Glutamatergic neuron (in vitro differentiated cells): ENCODE measurements around the gene ESPNL. TPM values are rescaled to one million over a fixed set of nuclear protein-coding genes. Genes with fewer than 3 reads are reported as not detected.

Experiments
- DNase-seq: peaks from one replicate; pipeline ENCODE4 v3.0.0; 2022
- H3K27ac Mint-ChIP-seq: one replicate; pipeline ENCODE4 v1.8.0; 2020; ENCODE audit warnings: mild to moderate bottlenecking, mixed read lengths, inconsistent platforms; ENCODE audit not compliant: unreplicated experiment
- H3K27me3 Mint-ChIP-seq: one replicate; pipeline ENCODE4 v1.8.0; 2020; ENCODE audit warnings: mild to moderate bottlenecking, moderate library complexity, mixed read lengths, inconsistent platforms; ENCODE audit not compliant: unreplicated experiment
- H3K36me3 Mint-ChIP-seq: one replicate; pipeline ENCODE4 v1.8.0; 2020; ENCODE audit warnings: mild to moderate bottlenecking, mixed read lengths, inconsistent platforms; ENCODE audit not compliant: unreplicated experiment
- H3K4me1 Mint-ChIP-seq: one replicate; pipeline ENCODE4 v1.8.0; 2020; ENCODE audit warnings: mild to moderate bottlenecking, low read depth, mixed read lengths, inconsistent platforms; ENCODE audit not compliant: unreplicated experiment
- H3K4me3 Mint-ChIP-seq: one replicate; pipeline ENCODE4 v1.8.0; 2020; ENCODE audit warnings: mild to moderate bottlenecking, mixed read lengths, inconsistent platforms; ENCODE audit not compliant: unreplicated experiment
- H3K9me3 Mint-ChIP-seq: one replicate; pipeline ENCODE4 v1.8.0; 2020; ENCODE audit warnings: mild to moderate bottlenecking, moderate library complexity, mixed read lengths, inconsistent platforms; ENCODE audit not compliant: unreplicated experiment
- CTCF ChIP-seq: fragments of 200-600 bp; sonication (generic); IDR thresholded peaks from one replicate; pipeline ENCODE4 v1.5.0; 2021; ENCODE audit not compliant: partially characterized antibody, unreplicated experiment
- total RNA-seq: library from RNA; stranded (reverse); fragmentation: NEBNext Ultra II Directional; extraction: Animal tissue kit (Norgen Biotek cat#: 25700); gene quantifications from one replicate; pipeline ENCODE4 v1.2.1, GENCODE V29; 2021; ENCODE audit not compliant: unreplicated experiment

Gene ESPNL
- total RNA-seq, 1 donor from 2014 or later: 0.81 TPM

DNA sequence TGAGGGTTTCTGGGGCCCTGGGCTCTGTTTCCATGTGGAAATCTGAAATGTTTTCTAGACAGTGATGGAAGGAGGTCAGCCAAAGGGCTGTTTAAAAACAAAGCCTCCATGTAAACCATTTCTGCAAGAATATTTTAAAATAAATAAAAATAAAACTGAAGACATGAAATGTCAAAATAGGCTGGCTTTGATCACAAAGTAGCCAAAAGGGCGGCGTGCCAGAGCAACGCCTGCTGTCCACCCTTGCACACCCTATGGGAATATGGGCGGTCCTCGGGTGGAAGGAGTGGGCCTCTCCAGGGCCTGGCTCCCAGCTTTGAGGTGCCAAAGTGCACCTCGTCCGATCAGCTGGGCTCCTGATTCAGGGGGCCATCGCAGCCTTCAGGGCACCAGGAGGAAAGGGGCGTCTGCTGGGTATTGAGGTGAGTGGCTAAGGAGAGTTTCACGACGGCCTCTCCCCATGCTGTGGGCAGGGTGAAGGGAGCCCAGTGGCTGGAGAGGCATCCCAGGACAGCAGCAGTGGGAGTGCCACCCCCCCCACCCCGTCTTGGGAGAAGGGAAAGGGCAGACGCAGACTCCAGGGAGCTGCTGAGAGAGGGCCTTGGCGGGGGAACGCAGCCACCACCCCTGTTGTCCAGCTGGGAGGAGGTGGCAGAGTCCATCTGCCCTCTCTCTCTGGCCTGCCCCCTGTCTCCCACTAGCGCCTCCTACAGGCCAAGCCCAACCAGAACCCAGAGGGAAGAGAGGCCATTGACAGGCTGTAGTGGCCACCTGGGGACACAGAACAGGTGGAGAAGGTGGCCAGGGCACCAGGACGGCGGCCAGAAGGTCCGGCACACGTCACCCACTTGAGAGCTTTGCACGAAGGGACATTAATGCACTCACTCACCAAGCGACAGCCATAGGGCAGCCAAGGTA, 52.9 kb downstream of the ESPNL start:
- Mint-ChIP-seq H3K4me1 (no peaks in the 10 kb centered on the region), H3K9me3 (peaks cover 3% of the 10 kb centered on the region), H3K27ac (no peak overlapping the region), H3K36me3 (no peaks in the 10 kb centered on the region), H3K27me3 (no peaks in the 10 kb centered on the region), H3K4me3 (no peak overlapping the region)
- peak; percentile 28 for TF ChIP-seq CTCF
- DNase-seq: no peak

- Mint-ChIP-seq H3K9me3 (peaks cover 5% of the 10 kb centered on the region), H3K27me3 (no peaks in the 10 kb centered on the region), H3K4me3 (no peak overlapping the region), H3K4me1 (peaks cover 3% of the 10 kb centered on the region), H3K36me3 (no peaks in the 10 kb centered on the region), H3K27ac (no peak overlapping the region)
- TF ChIP-seq CTCF: no peak
- DNase-seq: no peak
Observed at GRCh38 chr2:238154570-238154969, 54.4 kb downstream of the ESPNL start.

DNA sequence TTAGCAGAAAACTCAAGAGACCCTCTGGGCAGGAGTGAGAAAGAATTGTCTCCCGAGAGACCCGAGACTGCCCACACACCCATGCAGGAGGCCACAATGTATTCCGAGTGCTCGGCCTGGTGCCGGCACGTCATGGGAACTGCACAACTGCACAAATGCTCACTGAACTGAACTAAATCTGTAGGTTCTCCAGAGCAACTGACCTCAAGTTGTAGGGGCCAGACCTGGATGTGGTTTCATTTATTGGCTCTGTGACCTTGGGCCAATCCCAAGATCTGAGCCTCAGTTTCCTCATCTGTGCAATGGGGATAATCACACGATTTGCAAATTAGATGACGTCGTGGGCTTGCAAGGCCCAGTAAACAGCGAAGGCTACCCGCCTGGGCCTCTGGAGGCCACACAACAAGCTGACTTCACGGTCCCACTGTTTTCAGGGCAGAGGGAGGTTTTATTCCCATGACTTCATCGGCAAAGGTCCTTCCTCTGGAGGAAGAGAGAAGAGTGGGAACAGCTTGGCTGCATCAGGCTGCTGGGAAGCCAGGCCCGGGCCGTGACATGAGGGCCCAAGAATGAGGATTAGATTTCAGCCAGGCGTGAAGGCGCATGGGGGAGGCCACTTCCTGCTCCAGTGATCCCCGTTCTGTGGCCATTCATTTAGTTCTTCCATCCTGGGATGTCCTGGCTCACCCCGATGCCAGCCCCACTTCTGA, 55.1 kb downstream of the ESPNL start:
- DNase-seq: no peak
- Mint-ChIP-seq H3K4me3 (no peak overlapping the region), H3K4me1 (peaks cover 6% of the 10 kb centered on the region), H3K9me3 (peaks cover 5% of the 10 kb centered on the region), H3K27me3 (no peaks in the 10 kb centered on the region), H3K27ac (no peak overlapping the region), H3K36me3 (no peaks in the 10 kb centered on the region)
- TF ChIP-seq CTCF: no peak

DNA sequence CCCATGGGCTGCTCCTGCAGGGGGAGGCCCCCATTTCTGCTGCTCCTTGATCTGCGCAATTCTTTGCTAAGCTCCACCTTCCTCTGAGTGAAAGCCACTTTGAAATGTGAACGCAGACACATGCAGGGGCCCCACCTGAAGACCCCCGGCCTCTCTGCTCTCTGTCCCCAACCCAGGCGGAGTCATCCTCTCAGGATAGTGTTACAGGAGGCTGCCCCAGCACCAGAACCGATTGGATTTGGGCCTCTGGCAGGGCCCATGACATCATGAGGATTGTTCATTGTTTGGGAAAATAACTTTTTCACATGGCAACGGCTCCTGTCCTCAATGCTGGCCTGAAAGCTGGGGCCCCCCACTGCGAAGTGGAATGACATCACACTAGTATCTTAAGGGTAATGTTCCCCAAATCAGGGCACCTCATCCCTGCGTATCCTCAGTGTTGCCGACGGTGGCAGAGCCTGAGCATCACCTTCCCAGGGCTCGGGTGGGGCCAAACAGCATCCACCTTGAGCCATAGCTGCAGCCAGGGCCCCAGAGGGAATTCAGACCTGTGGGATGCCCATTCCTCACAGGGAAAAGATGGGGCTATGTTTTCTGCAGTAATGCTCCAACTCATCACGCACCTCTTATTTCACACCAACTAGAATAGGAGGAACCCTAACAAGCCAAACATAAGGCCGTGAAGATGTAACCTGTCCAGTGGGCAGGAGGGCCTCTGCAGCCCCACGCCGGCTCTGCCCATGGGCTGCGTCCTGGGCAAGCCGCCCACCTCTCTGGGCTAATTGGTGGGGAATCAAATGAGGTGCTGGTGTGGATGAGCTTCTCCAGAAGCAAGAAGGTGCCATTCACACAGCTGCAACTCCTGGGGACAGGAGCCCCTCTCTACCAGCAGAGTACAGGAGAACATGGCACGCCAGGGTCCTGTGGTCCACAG, 55.9 kb downstream of the ESPNL start:
- H3K4me1 Mint-ChIP-seq: peaks cover 10% of the 10 kb centered on the region
- no peaks in the 10 kb centered on the region for H3K27me3 Mint-ChIP-seq
- H3K36me3 Mint-ChIP-seq: no peaks in the 10 kb centered on the region
- peaks cover 5% of the 10 kb centered on the region for H3K9me3 Mint-ChIP-seq
- no peak overlapping the region for H3K4me3 Mint-ChIP-seq
- no peak for DNase-seq
- no peak overlapping the region for H3K27ac Mint-ChIP-seq
- no peak for TF ChIP-seq CTCF
